ENCODE measurements around the gene RTN1. TPM values are rescaled to one million over a fixed set of nuclear protein-coding genes. Genes with fewer than 3 reads are reported as not detected.

RTN1 gene
- total RNA-seq, 1 donor from 2014 or later, result 11.1 TPM

DNA sequence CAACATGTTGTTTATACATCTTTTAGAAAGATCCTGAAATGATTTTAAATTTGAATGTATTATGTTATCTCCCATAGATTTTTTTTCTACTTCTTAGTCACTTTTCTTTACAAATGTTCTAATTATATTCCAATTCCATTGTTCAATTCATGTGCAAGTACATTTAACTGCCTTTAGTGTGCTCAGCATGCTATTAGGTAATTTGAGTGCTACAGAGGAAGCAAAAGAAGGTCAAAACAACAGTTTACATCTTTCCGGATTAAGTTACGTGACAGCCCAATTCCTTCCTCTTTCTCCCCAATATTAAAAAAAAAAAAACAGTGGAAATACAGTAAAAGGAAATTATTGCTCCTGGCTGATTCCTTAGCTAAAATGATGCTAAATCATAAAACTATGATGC is 98.3 kb downstream of the RTN1 start:
- no peaks in the 10 kb centered on the region for H3K36me3 Mint-ChIP-seq
- H3K27ac Mint-ChIP-seq, result no peak overlapping the region
- peaks cover 12% of the 10 kb centered on the region for H3K4me1 Mint-ChIP-seq (ENCODE audit: unreplicated experiment)
- no peaks in the 10 kb centered on the region for H3K9me3 Mint-ChIP-seq
- no peaks in the 10 kb centered on the region for H3K27me3 Mint-ChIP-seq
- H3K4me3 Mint-ChIP-seq, result no peak overlapping the region
- no peak for DNase-seq (ENCODE audit: extremely low spot score, unreplicated experiment)
- TF ChIP-seq, protein P1, sequence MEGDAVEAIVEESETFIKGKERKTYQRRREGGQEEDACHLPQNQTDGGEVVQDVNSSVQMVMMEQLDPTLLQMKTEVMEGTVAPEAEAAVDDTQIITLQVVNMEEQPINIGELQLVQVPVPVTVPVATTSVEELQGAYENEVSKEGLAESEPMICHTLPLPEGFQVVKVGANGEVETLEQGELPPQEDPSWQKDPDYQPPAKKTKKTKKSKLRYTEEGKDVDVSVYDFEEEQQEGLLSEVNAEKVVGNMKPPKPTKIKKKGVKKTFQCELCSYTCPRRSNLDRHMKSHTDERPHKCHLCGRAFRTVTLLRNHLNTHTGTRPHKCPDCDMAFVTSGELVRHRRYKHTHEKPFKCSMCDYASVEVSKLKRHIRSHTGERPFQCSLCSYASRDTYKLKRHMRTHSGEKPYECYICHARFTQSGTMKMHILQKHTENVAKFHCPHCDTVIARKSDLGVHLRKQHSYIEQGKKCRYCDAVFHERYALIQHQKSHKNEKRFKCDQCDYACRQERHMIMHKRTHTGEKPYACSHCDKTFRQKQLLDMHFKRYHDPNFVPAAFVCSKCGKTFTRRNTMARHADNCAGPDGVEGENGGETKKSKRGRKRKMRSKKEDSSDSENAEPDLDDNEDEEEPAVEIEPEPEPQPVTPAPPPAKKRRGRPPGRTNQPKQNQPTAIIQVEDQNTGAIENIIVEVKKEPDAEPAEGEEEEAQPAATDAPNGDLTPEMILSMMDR (conservative IDR thresholded peaks at IDR 0.05), result no peak

DNA sequence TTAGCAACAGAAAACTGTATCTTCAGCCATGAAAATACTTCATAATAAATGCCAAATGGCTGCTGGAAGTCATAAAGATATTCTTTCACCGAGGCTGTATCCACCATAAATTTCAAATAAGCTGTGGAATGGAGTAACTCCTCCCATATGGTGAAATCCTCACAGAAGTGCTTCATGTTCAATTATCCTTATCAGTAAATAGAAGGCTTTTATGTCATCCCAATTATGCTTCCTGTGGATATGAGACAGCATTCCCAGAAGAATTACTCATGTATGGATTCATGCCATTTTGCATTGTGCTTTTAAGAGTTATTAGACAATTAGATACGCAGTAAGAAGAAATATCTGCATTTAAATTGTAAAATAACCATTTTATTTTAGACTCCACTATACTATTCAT is 99.0 kb downstream of the RTN1 start:
- no peaks in the 10 kb centered on the region for H3K27me3 Mint-ChIP-seq
- H3K36me3 Mint-ChIP-seq, result no peaks in the 10 kb centered on the region
- H3K27ac Mint-ChIP-seq, result no peak overlapping the region
- no peak overlapping the region for H3K4me3 Mint-ChIP-seq
- TF ChIP-seq, protein P1 (conservative IDR thresholded peaks at IDR 0.05), result no peak
- no peak for DNase-seq (ENCODE audit: extremely low spot score, unreplicated experiment)
- peaks cover 12% of the 10 kb centered on the region for H3K4me1 Mint-ChIP-seq (ENCODE audit: unreplicated experiment)
- no peaks in the 10 kb centered on the region for H3K9me3 Mint-ChIP-seq

DNA sequence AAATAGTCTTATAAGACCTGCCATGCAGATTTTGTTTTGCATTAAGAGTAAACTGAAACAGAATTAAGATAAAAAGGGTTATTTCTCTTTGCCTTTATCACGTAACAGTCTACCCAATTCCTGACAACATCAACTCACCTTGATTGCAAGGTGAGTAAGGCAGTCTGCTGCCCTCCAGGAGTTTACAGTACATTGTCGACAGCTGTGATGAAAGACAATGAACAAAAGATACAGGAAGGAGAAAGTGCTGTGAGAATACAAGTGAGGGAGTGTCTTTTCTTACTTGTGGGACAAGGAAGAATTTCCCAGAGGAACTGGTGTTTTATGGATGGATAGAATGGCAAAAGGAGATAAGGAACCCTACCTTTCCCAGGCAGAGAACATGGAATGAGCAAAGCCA is 101.0 kb downstream of the RTN1 start:
- Mint-ChIP-seq H3K36me3 (no peaks in the 10 kb centered on the region), H3K27ac (no peak overlapping the region), H3K4me1 (ENCODE audit: unreplicated experiment) (peaks cover 12% of the 10 kb centered on the region), H3K27me3 (no peaks in the 10 kb centered on the region), H3K4me3 (no peak overlapping the region), H3K9me3 (no peaks in the 10 kb centered on the region)
- DNase-seq (ENCODE audit: extremely low spot score, unreplicated experiment), result no peak
- TF ChIP-seq, protein P1 (conservative IDR thresholded peaks at IDR 0.05), result no peak

DNA sequence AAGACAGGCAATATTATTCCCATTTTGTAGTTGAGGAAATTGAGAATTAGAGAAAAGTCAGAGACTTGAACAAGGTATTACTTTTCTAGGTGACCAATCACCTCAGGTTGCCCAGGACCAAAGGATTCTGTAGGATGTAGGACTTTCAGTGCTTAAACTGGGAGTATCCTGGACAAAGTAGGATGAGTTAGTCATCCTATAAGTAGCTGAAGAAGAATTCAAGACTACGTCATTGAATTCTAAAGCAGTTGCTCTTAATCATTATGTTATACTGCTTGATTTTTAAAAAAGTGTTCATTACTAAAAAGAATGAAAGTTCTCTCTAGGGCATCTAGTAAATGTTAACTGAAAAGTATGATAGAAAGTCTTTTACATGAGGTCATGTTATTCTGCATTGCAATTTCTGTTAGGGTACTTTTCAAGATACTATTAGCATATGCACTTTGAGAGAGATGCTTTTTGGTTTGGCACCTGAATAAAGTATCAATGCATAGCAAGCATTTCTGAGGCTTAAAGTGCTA is 101.7 kb downstream of the RTN1 start:
- DNase-seq (ENCODE audit: extremely low spot score, unreplicated experiment), result no peak
- Mint-ChIP-seq H3K4me1 (ENCODE audit: unreplicated experiment) (peaks cover 12% of the 10 kb centered on the region), H3K27me3 (no peaks in the 10 kb centered on the region), H3K36me3 (no peaks in the 10 kb centered on the region), H3K27ac (no peak overlapping the region), H3K9me3 (no peaks in the 10 kb centered on the region), H3K4me3 (no peak overlapping the region)
- TF ChIP-seq, protein P1 (conservative IDR thresholded peaks at IDR 0.05), result no peak

DNA sequence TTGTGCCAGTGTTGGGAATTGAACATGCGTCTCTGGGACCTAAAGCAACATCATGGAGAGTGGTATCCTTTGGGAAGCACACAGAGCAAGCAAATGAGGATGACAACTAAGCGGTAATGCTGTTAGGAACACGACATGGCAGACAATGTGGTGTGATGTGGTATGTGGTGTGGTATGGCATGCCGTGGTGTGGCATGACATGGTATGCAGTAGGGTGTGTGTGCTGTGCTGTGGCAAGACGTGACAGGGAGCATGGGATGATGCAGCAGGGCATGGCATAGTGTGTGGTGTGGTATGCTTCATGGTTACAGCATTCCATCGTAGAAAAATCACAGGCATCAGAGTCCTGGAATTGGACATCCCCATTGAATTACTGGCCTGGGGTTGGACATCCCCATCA is 108.7 kb downstream of the RTN1 start:
- Mint-ChIP-seq H3K36me3 (no peaks in the 10 kb centered on the region), H3K4me3 (no peak overlapping the region), H3K27ac (no peak overlapping the region), H3K4me1 (ENCODE audit: unreplicated experiment) (no peaks in the 10 kb centered on the region), H3K27me3 (no peaks in the 10 kb centered on the region), H3K9me3 (no peaks in the 10 kb centered on the region)
- no peak for DNase-seq (ENCODE audit: extremely low spot score, unreplicated experiment)
- TF ChIP-seq, protein P1 (conservative IDR thresholded peaks at IDR 0.05), result no peak

Data from type B pancreatic cell (in vitro differentiated cells).